Nucleus accumbens (tissue), 56 donors: ENCODE results near the gene SLC25A17.
"Not testable (repeated sequence)": the region's sequence is repeated elsewhere in the genome, so short reads cannot be mapped to it uniquely, and the experiment has no call there.

Experiments
- DNase-seq, 56 donors: peaks; one replicate each; lab custom pipeline; 2025; lab: John Stamatoyannopoulos, UW

The SLC25A17 gene

DNA sequence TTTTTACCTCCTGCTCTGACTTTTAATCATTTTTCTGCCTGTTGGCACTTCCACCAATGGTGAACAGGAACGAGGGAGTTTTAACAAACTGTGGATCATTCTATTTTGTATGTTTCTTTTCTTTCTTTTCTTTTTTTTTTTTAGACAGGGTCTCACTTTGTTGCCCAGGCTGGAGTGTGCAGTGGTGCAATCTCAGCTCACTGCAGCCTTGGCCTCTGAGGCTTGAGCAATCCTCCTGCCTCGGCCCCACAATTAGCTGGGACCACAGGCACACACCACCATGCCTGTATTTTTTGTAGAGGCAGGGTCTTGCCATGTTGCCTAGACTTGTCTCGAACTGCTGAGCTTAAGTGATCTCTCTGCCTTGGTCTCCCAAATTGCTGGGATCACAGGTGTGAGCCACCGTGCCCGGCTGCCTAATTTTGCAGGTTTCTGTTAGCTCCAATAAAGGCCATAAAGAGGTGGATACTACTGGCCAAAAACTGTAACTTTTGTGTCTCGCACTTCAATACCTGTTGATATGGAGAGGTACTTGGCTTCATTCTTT is 59.8 kb downstream of the SLC25A17 start:
- no peak for DNase-seq

DNA sequence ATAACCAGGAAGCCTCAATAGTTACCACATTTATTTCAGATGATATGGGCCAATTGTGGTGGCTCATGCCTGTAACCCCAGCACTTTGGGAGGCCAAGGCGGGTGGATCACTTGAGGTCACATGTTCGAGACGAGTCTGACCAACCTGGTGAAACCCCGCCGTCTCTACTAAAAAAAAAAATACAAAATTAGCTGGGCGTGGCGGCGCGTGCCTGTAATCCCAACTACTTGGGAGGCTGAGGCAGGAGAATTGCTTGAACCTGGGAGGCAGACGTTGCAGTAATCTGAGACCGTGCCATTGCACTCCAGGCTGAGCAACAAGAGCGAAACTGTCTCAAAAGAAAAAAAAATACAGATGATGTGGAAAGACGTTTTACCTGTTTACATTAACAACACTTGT is 60.3 kb downstream of the SLC25A17 start:
- DNase-seq = not testable (repeated sequence)

DNA sequence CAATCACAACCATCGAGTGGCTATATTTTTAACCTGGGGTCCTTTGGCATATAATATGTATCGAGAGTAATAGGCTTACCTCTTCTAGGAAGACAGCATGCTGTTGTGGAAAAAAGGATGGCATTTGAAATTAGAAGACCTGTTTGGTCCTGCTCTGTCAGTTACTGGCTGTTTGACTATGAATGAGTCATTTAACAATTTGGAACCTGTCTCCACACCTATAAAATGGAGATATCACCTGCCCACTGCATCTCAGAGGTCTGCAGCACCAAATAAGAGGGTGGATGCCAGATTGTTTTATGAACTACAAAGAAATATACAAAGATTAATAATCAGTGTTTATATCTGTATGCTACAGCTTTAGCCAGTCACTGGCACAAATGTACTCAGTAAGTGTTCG is 60.8 kb downstream of the SLC25A17 start:
- DNase-seq = no peak

- no peak for DNase-seq
These were observed 62.1 kb downstream of the SLC25A17 start for GRCh38 chr22:40757071-40757470.

- peak in 20 of 56 donors; percentile 2 to 51 (median 20) for DNase-seq
These were observed 66.0 kb downstream of the SLC25A17 start for GRCh38 chr22:40753114-40753513.

DNA sequence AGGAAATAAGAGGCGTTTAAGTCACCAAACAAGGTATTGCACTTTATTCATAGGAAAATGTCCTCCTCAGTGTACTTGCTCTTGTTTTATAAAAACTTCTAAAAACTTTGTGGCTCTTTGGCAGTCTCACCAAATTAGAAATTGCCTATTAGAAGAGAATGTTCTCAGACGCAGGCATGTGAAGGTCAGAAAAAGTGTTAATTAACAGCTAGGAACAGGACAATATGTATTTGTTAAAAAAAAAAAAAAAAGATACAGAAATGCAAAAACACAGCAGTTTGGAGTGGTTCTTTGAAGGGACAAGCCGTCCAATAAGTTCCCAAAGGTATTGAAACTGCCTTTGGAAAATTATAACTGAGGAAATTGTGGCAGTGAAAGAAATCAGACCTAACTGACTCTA is 67.9 kb downstream of the SLC25A17 start:
- no peak for DNase-seq

- no peak for DNase-seq
These were observed 69.3 kb downstream of the SLC25A17 start for GRCh38 chr22:40749829-40750228.

DNA sequence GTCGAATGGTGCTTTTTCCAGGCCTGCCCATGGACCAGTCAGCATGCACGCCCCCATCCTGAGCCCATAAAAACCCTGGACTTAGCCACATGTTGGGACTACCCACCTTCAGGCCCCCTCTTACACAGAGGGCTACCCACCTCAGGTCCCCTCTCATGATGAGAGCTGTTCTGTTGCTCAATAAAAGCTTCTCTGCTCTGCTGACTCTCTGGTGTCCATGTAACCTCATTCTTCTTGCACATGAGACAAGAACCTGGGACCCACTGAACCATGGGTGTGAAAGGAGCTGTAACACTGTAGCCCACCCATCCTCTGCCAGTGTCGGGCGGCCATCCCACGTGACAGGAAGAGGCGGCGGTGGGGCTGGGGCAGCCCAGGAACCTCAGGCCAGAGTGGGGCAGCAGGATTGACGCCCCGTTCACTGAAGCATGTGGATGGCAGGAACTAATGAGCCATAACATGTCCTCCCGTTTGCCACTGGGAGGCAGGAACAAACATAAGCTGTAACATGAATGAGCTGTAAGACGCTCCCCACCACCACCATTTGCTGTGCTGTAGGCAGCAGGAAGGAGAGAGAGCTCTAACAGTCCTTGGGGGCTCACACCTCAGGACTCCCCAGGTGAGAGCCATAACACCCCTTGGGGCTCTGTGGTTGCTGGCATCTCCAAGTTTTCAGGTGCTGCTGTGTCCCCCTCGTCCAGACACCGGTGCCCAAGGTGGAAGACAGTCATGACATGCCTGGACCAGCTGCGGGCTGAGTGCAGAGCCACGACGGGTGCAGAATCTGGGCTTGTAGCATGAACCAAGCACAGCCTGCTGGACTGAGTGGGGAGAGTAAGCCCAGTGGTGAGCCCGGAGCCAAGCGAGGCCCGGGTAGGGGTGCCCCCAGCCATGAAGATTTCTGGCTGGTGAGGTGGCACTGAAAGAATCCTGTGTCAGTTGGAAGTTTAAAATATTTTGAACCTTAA is 70.5 kb downstream of the SLC25A17 start:
- DNase-seq = no peak

GRCh38 chr22:40747361-40747760 is 71.8 kb downstream of the SLC25A17 start:
- no peak for DNase-seq

DNA sequence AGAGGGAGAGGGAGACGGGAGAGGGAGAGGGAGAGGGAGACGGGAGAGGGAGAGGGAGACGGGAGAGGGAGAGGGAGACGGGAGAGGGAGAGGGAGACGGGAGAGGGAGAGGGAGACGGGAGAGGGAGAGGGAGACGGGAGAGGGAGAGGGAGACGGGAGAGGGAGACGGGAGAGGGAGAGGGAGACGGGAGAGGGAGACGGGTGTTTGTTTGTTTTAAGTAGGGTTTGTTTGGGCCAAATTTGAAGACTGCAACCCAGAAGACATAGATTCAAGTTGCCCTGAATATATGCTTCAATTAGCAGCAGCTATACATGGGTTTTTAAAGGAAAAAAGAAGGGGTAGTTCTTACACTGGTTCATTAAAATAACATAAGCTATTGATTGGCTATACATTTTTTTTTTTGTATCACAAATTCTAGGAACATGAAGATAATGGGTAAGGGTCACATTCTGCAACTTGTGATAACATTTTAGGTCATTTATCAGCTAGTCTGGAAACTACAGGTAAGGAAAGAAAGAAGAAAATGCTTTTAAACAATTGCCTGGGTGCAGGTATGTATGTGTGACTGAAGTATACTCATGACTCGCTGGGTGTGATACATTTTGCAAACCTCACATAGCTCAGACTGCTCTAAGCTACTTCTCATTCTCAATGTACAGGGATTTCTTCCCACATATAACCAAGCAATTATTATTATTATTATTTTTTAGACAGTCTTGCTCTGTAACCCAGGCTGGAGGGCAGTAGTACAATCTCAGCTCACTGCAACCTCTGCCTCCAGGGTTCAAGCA is 72.5 kb downstream of the SLC25A17 start:
- DNase-seq = no peak

GRCh38 chr22:40743768-40744167 is 75.4 kb downstream of the SLC25A17 start:
- DNase-seq = no peak

GRCh38 chr22:40741116-40741515 is 78.0 kb downstream of the SLC25A17 start:
- no peak for DNase-seq

GRCh38 chr22:40739721-40740120 is 79.4 kb downstream of the SLC25A17 start:
- no peak for DNase-seq

- DNase-seq = no peak
These were observed 85.2 kb downstream of the SLC25A17 start for GRCh38 chr22:40733919-40734318.

- DNase-seq = no peak
These were observed 86.2 kb downstream of the SLC25A17 start for GRCh38 chr22:40732999-40733292.

GRCh38 chr22:40729284-40729683 is 89.9 kb downstream of the SLC25A17 start:
- DNase-seq = no peak

DNA sequence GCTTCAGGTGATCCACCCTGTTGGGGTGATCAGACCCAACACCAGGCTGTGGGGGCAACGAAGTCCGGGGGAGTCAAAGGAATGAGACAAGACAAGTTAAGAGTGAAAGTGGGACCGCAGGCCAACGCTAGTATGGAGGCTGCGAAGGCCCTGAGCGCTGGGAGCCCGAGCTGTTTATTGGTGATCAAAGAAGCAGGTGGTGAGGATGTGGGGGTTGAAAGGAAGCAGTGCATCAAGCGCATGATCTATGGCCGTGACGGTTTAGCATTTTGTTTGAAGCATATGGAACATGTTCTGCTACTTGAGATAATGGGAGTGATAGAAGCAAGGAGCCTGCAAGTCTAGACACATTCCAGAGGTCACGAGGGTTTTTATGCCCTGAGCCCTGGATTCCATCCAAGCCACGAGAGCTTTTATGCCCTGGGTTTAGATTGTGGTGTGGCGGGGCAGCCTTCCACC is 90.4 kb downstream of the SLC25A17 start:
- no peak for DNase-seq

GRCh38 chr22:40727964-40728615 is 91.1 kb downstream of the SLC25A17 start:
- DNase-seq = no peak

GRCh38 chr22:40727070-40727963 is 91.8 kb downstream of the SLC25A17 start:
- no peak for DNase-seq

DNA sequence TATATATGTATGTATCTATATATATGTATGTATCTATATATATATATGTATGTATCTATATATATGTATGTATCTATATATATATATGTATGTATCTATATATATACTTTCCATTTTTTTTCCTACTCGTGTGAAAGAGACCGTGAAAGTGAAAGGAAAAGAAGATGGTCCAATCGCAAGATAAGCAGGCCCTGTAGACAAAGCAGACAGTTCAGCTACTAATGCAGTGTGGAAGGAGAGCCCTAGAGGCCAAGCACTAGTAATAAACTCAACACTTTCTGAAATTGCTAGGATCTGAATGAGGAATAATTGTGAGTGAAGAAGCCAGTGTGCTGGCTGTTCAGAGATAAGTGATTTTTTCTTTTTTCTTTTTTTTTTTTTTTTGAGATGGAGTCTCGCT is 92.6 kb downstream of the SLC25A17 start:
- no peak for DNase-seq
